H1 (cell line): ENCODE results near the gene OR2T6. TPM values are rescaled to one million over a fixed set of nuclear protein-coding genes. Genes with fewer than 3 reads are reported as not detected.
"Not testable (repeated sequence)": the region's sequence is repeated elsewhere in the genome, so short reads cannot be mapped to it uniquely, and the experiment has no call there.

Source experiments
- CTCF ChIA-PET: fragments of 300-600 bp; sonication (Branson Sonifier 250); formaldehyde crosslinking; loops from one replicate; lab custom pipeline; 2021; ENCODE audit not compliant: partially characterized antibody; lab: Charles Lee
- POLR2A ChIA-PET: fragments of 300-600 bp; sonication (Branson Sonifier 250); formaldehyde crosslinking; loops from one replicate; lab custom pipeline; 2021; ENCODE audit warnings: inconsistent platforms; ENCODE audit not compliant: partially characterized antibody; lab: Charles Lee
- DNase-seq, 2 experiments: peaks; one replicate each; pipeline versions ENCODE4 v3.0.0 to v3.0.0-alpha.2; 2010 to 2022; ENCODE audit warnings: low spot score in 2 of 2, low read depth in 1 of 2, mixed read lengths in 1 of 2
- FAIRE-seq: peaks from 2 replicates; lab custom pipeline; 2011; peaks lifted over from hg19 to GRCh38; lab: Jason Lieb, UNC
- H2AFZ ChIP-seq: 2 replicates; pipeline ENCODE4 v1.8.1; 2012; ENCODE audit warnings: low read length, inconsistent platforms
- H2AK5ac ChIP-seq: 2 replicates; pipeline ENCODE4 v1.6.1; 2013; ENCODE audit warnings: low read depth, low read length
- H2BK120ac ChIP-seq: replicated peaks from 2 replicates; pipeline ENCODE3; 2013; ENCODE audit warnings: low read depth, low read length, inconsistent platforms
- H2BK12ac ChIP-seq: 2 replicates; pipeline ENCODE4 v1.6.1; 2013; ENCODE audit warnings: low read depth, low read length
- H2BK15ac ChIP-seq: 2 replicates; pipeline ENCODE4 v1.6.1; 2013; ENCODE audit warnings: low read length
- H2BK20ac ChIP-seq: 2 replicates; pipeline ENCODE4 v1.6.1; 2013; ENCODE audit warnings: low read length
- H2BK5ac ChIP-seq: 2 replicates; pipeline ENCODE4 v1.6.1; 2013; ENCODE audit warnings: low read depth, low read length
- H3K14ac ChIP-seq: 2 replicates; pipeline ENCODE4 v1.6.1; 2013; ENCODE audit warnings: inconsistent platforms; ENCODE audit not compliant: insufficient read length
- H3K18ac ChIP-seq: 2 replicates; pipeline ENCODE4 v1.6.1; 2013; ENCODE audit warnings: low read length; ENCODE audit errors: extremely low read depth
- H3K23ac ChIP-seq: 2 replicates; pipeline ENCODE4 v1.6.1; 2013; ENCODE audit warnings: inconsistent platforms; ENCODE audit not compliant: insufficient read length
- H3K23me2 ChIP-seq: 2 replicates; pipeline ENCODE4 v1.6.1; 2013; ENCODE audit warnings: low read depth, low read length
- H3K27ac ChIP-seq: 2 replicates; pipeline ENCODE4 v1.6.1; 2011; ENCODE audit warnings: low read depth, low read length, inconsistent platforms
- H3K27me3 ChIP-seq, 4 experiments: replicated peaks in 1 of 4; 1 replicate in 1 of 4; 2 replicates in 3 of 4; pipeline versions ENCODE4 v1.6.1 to v1.8.1; 2011 to 2013; ENCODE audit warnings: low read length in 3 of 4, mild to moderate bottlenecking in 3 of 4, inconsistent platforms in 2 of 4, mixed read lengths in 2 of 4, moderate library complexity in 1 of 4; ENCODE audit not compliant: control insufficient read depth in 3 of 4, insufficient read depth in 3 of 4; ENCODE audit errors: extremely low read depth in 1 of 4
- H3K36me3 ChIP-seq, 4 experiments: 2 replicates each; pipeline versions ENCODE4 v1.6.1 to v1.8.1; 2011 to 2013; ENCODE audit warnings: mild to moderate bottlenecking in 4 of 4, low read length in 3 of 4, moderate library complexity in 2 of 4, control low read depth in 1 of 4, inconsistent platforms in 1 of 4; ENCODE audit not compliant: insufficient read depth in 4 of 4, control insufficient read depth in 2 of 4
- H3K4ac ChIP-seq: replicated peaks from 2 replicates; pipeline ENCODE3; 2013; ENCODE audit warnings: low read length, low read depth, mixed read lengths, inconsistent platforms; ENCODE audit not compliant: insufficient read length
- H3K4me1 ChIP-seq, 4 experiments: replicated peaks in 1 of 4; 1 replicate in 1 of 4; 2 replicates in 3 of 4; pipeline versions ENCODE4 v1.6.1 to v1.8.1; 2011 to 2013; ENCODE audit warnings: low read length in 3 of 4, inconsistent platforms in 2 of 4, mixed read lengths in 1 of 4; ENCODE audit not compliant: insufficient read depth in 4 of 4, control insufficient read depth in 3 of 4
- H3K4me2 ChIP-seq, 2 experiments: 2 replicates each; pipeline versions ENCODE4 v1.6.1 to v1.8.1; 2011 to 2013; ENCODE audit warnings: low read depth in 2 of 2, low read length in 2 of 2, control low read depth in 1 of 2, inconsistent platforms in 1 of 2, mild to moderate bottlenecking in 1 of 2; ENCODE audit not compliant: insufficient read depth in 1 of 2
- H3K4me3 ChIP-seq, 4 experiments: fragments of 200-600, 300-600 bp in 1 of 4; sonication (generic), shearing (Covaris generic), sonication (Bioruptor Twin) in 1 of 4; 2 replicates each; pipeline versions ENCODE4 v1.5.1 to v1.8.1; 2011 to 2016; ENCODE audit warnings: low read length in 4 of 4, low read depth in 3 of 4, control low read depth in 2 of 4, inconsistent platforms in 2 of 4, mild to moderate bottlenecking in 2 of 4, mixed read lengths in 1 of 4, moderate library complexity in 1 of 4; ENCODE audit not compliant: insufficient read depth in 2 of 4; ENCODE audit errors: extremely low read depth in 1 of 4
- H3K56ac ChIP-seq: replicated peaks from 2 replicates; pipeline ENCODE3; 2013; ENCODE audit warnings: low read depth, mild to moderate bottlenecking, mixed read lengths, low read length, inconsistent platforms; ENCODE audit not compliant: insufficient read length
- H3K79me1 ChIP-seq: 2 replicates; pipeline ENCODE4 v1.6.1; 2013; ENCODE audit warnings: low read depth, low read length, control low read depth
- H3K79me2 ChIP-seq, 2 experiments: 2 replicates each; pipeline versions ENCODE4 v1.6.1 to v1.8.1; 2012 to 2013; ENCODE audit warnings: low read length in 2 of 2, mild to moderate bottlenecking in 2 of 2, inconsistent platforms in 1 of 2; ENCODE audit not compliant: insufficient read depth in 2 of 2, control insufficient read depth in 1 of 2
- H3K9ac ChIP-seq, 4 experiments: replicated peaks in 1 of 4; 1 replicate in 1 of 4; 2 replicates in 3 of 4; pipeline versions ENCODE4 v1.6.1 to v1.8.1; 2011 to 2013; ENCODE audit warnings: low read depth in 3 of 4, low read length in 3 of 4, control low read depth in 2 of 4, mild to moderate bottlenecking in 2 of 4, moderate library complexity in 2 of 4, inconsistent platforms in 1 of 4; ENCODE audit errors: extremely low read depth in 1 of 4
- H3K9me3 ChIP-seq, 2 experiments: 2 replicates each; pipeline versions ENCODE4 v1.6.1 to v1.8.1; 2012 to 2013; ENCODE audit warnings: mild to moderate bottlenecking in 2 of 2, moderate library complexity in 2 of 2, control low read depth in 1 of 2, inconsistent platforms in 1 of 2, low read depth in 1 of 2, low read length in 1 of 2, mixed read lengths in 1 of 2; ENCODE audit not compliant: insufficient read depth in 2 of 2
- H4K20me1 ChIP-seq, 2 experiments: replicated peaks in 1 of 2; 2 replicates each; pipeline versions ENCODE3 to v1.8.1; 2011 to 2013; ENCODE audit warnings: inconsistent platforms in 2 of 2, low read length in 2 of 2, mild to moderate bottlenecking in 1 of 2; ENCODE audit not compliant: insufficient read depth in 2 of 2, control insufficient read depth in 1 of 2
- H4K5ac ChIP-seq: 2 replicates; pipeline ENCODE4 v1.6.1; 2013; ENCODE audit warnings: low read length, low read depth, mixed read lengths, inconsistent platforms; ENCODE audit not compliant: insufficient read length
- H4K8ac ChIP-seq: 2 replicates; pipeline ENCODE4 v1.8.0; 2013; ENCODE audit warnings: mild to moderate bottlenecking, moderate library complexity, low read length, inconsistent platforms; ENCODE audit not compliant: insufficient read depth; ENCODE audit errors: extremely low read depth
- H4K91ac ChIP-seq: replicated peaks from 2 replicates; pipeline ENCODE3; 2013; ENCODE audit warnings: low read length, mixed read lengths, inconsistent platforms; ENCODE audit not compliant: insufficient read length
- WGBS, 2 experiments: shearing (Covaris generic) in 1 of 2; methylation state at CpG; one replicate each; pipeline versions ENCODE4 v1.1.6 to v1.1.7; 2013 to 2015; ENCODE audit warnings: low lambda C conversion rate in 2 of 2, mixed read lengths in 2 of 2, inconsistent platforms in 1 of 2, low coverage in 1 of 2, missing lambda C conversion rate in 1 of 2; ENCODE audit not compliant: insufficient replicate concordance in 2 of 2, insufficient coverage in 1 of 2, insufficient read length in 1 of 2; ENCODE audit errors: extremely low coverage in 1 of 2, missing lambda C conversion rate in 1 of 2; 5-methylcytosine and 5-hydroxymethylcytosine counted together
- polyA plus RNA-seq, 7 experiments: library from polyadenylated mRNA; depleted of rRNA in 3 of 7; stranded (reverse) in 5 of 7; unstranded in 2 of 7; fragments of >200 nt in 5 of 7; fragments of 200-250 nt in 2 of 7; gene quantifications; 1 replicate in 5 of 7; 2 replicates in 1 of 7; 4 replicates in 1 of 7; pipeline versions ENCODE4 v1.2.1 to v1.2.3, GENCODE V29; 2011 to 2013; ENCODE audit warnings: missing spikeins in 2 of 7, mixed read lengths in 2 of 7
- total RNA-seq: library from RNA; stranded (reverse); fragmentation: NEBNext Ultra II Directional; extraction: Animal tissue kit (Norgen Biotek cat#: 25700); gene quantifications from 2 replicates; pipeline ENCODE4 v1.2.1, GENCODE V29; 2021

Gene OR2T6
- total and polyA plus RNA-seq, 2 of the 8 experiments (the other 6 are each of a cell fraction or from before 2014, with no cell fraction given), result not detected

DNA sequence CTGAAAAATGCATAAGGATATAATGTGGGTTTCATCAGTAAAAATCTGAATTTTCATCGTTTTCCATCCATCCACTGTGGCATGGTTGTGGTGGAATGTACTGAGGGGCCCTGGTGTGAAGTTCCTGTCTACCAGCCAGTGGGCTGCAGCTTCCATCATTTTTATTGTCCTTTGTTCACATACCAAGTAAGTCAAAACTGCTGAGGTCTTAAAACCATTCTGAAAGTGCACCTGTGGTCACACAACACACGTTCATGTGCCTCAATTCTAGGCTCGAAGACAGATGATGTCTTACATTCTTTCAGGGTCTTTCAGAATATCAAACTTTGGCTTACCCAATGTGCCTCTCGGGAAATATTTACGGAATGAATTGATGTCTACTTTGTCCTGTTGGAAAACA, 63.7 kb downstream of the OR2T6 start:
- peaks cover 13 to 18% of the 10 kb centered on the region in 2 experiments; a peak in 3 of 4 replicates for H3K9me3 ChIP-seq
- H4K91ac ChIP-seq, H3K9ac ChIP-seq, H3K23ac ChIP-seq, H3K23me2 ChIP-seq, H3K4ac ChIP-seq, CTCF ChIA-PET, H3K18ac ChIP-seq, H3K79me2 ChIP-seq, H2BK15ac ChIP-seq, DNase-seq, H2BK20ac ChIP-seq, FAIRE-seq, H3K14ac ChIP-seq, H4K8ac ChIP-seq, H3K4me2 ChIP-seq, H2AK5ac ChIP-seq, H3K79me1 ChIP-seq, POLR2A ChIA-PET, H3K56ac ChIP-seq, H2BK5ac ChIP-seq, H3K4me3 ChIP-seq, H2AFZ ChIP-seq, H3K27ac ChIP-seq, H3K27me3 ChIP-seq, H2BK12ac ChIP-seq, H4K20me1 ChIP-seq, H4K5ac ChIP-seq, H2BK120ac ChIP-seq, H3K4me1 ChIP-seq, H3K36me3 ChIP-seq: not testable (repeated sequence)
- WGBS, 2 experiments, result 63% methylated on average over 5 of the region's 5 CpGs; no CpG with 5 or more reads in 1 of the 2 experiments

Other genes with a start within 250 kb of the OR2T6 start
- gene OR2M5, start 230.6 kb upstream of the OR2T6 start, total RNA-seq, result not detected in 2 replicates
- not detected in 2 replicates for gene OR2M5, start 230.6 kb upstream of the OR2T6 start, polyA plus RNA-seq (2011; rRNA removed)
- not detected in 2 replicates for gene OR2M2, start 200.9 kb upstream of the OR2T6 start, total RNA-seq
- not detected in 2 replicates for gene OR2M2, start 200.9 kb upstream of the OR2T6 start, polyA plus RNA-seq (2011; rRNA removed)
- not detected in 2 replicates for gene OR2M3, start 178.5 kb upstream of the OR2T6 start, total RNA-seq
- gene OR2M3, start 178.5 kb upstream of the OR2T6 start, polyA plus RNA-seq (2011; rRNA removed), result not detected in 2 replicates
- gene OR2M4, start 144.3 kb upstream of the OR2T6 start, total RNA-seq, result not detected in 2 replicates
- gene OR2M4, start 144.3 kb upstream of the OR2T6 start, polyA plus RNA-seq (2011; rRNA removed), result not detected in 2 replicates
- not detected in 2 replicates for gene OR2T33, start 97.8 kb upstream of the OR2T6 start, total RNA-seq
- gene OR2T33, start 97.8 kb upstream of the OR2T6 start, polyA plus RNA-seq (2011; rRNA removed), result not detected in 2 replicates
- gene OR2T12, start 72.3 kb upstream of the OR2T6 start, total RNA-seq, result not detected in 2 replicates
- not detected in 2 replicates for gene OR2T12, start 72.3 kb upstream of the OR2T6 start, polyA plus RNA-seq (2011; rRNA removed)
- not detected in 2 replicates for gene OR2M7, start 51.2 kb upstream of the OR2T6 start, total RNA-seq
- gene OR2M7, start 51.2 kb upstream of the OR2T6 start, polyA plus RNA-seq (2011; rRNA removed), result not detected in 2 replicates
- not detected in 2 replicates for gene OR14C36, start 27.0 kb upstream of the OR2T6 start, total RNA-seq
- not detected in 2 replicates for gene OR14C36, start 27.0 kb upstream of the OR2T6 start, polyA plus RNA-seq (2011; rRNA removed)
- not detected in 2 replicates for gene OR2T4, start 14.1 kb upstream of the OR2T6 start, total RNA-seq
- gene OR2T4, start 14.1 kb upstream of the OR2T6 start, polyA plus RNA-seq (2011; rRNA removed), result not detected in 2 replicates
- gene OR2T1, start 27.3 kb downstream of the OR2T6 start, total RNA-seq, result not detected in 2 replicates
- gene OR2T1, start 27.3 kb downstream of the OR2T6 start, polyA plus RNA-seq (2011; rRNA removed), result not detected in 2 replicates
- not detected in 2 replicates for gene OR2T2, start 69.9 kb downstream of the OR2T6 start, total RNA-seq
- gene OR2T2, start 69.9 kb downstream of the OR2T6 start, polyA plus RNA-seq (2011; rRNA removed), result not detected in 2 replicates
- not detected in 2 replicates for gene OR2T3, start 97.6 kb downstream of the OR2T6 start, total RNA-seq
- gene OR2T3, start 97.6 kb downstream of the OR2T6 start, polyA plus RNA-seq (2011; rRNA removed), result not detected in 2 replicates
- gene OR2T5, start 112.8 kb downstream of the OR2T6 start, total RNA-seq, result not detected in 2 replicates
- not detected in 2 replicates for gene OR2T5, start 112.8 kb downstream of the OR2T6 start, polyA plus RNA-seq (2011; rRNA removed)
- gene OR2G6, start 132.3 kb downstream of the OR2T6 start, total RNA-seq, result not detected in 2 replicates
- gene OR2G6, start 132.3 kb downstream of the OR2T6 start, polyA plus RNA-seq (2011; rRNA removed), result not detected in 2 replicates
- not detected in 2 replicates for gene OR2T29, start 187.0 kb downstream of the OR2T6 start, total RNA-seq
- not detected in 2 replicates for gene OR2T29, start 187.0 kb downstream of the OR2T6 start, polyA plus RNA-seq (2011; rRNA removed)
- gene OR2T34, start 199.0 kb downstream of the OR2T6 start, total RNA-seq, result not detected in 2 replicates
- gene OR2T34, start 199.0 kb downstream of the OR2T6 start, polyA plus RNA-seq (2011; rRNA removed), result not detected in 2 replicates
- not detected in 2 replicates for gene OR2T10, start 222.0 kb downstream of the OR2T6 start, total RNA-seq
- not detected in 2 replicates for gene OR2T10, start 222.0 kb downstream of the OR2T6 start, polyA plus RNA-seq (2011; rRNA removed)